IPS DF 19.7 (cell line): ENCODE data around the gene SRI.
"Not testable (repeated sequence)": the region's sequence is repeated elsewhere in the genome, so short reads cannot be mapped to it uniquely, and the experiment has no call there.

Experiments used
- DNase-seq: peaks from one replicate; pipeline ENCODE4 v3.0.0-alpha.2; 2013; ENCODE audit warnings: low read depth, low spot score

Gene SRI

GRCh38 chr7:88219781-88220747 lies at the start of gene SRI:
SRI (minus strand) TSS chr7:88220038; CDS start chr7:88220026, 12 bp downstream.
- no peak for DNase-seq

GRCh38 chr7:88269586-88269985 lies 49.7 kb upstream of the SRI start:
- no peak for DNase-seq

- DNase-seq = no peak
Observed at GRCh38 chr7:88268858-88269257, 49.0 kb upstream of the SRI start.

- no peak for DNase-seq
Observed at GRCh38 chr7:88268051-88268450, 48.2 kb upstream of the SRI start.

GRCh38 chr7:88267421-88267820 lies 47.6 kb upstream of the SRI start:
- no peak for DNase-seq

GRCh38 chr7:88264987-88265386 lies 45.1 kb upstream of the SRI start:
- DNase-seq = not testable (repeated sequence)

GRCh38 chr7:88262562-88262961 lies 42.7 kb upstream of the SRI start:
- DNase-seq = no peak

- DNase-seq = no peak
Observed at GRCh38 chr7:88260719-88261118, 40.9 kb upstream of the SRI start.

GRCh38 chr7:88259656-88260380 lies 40.0 kb upstream of the SRI start:
- no peak for DNase-seq

GRCh38 chr7:88258296-88258695 lies 38.5 kb upstream of the SRI start:
- not testable (repeated sequence) for DNase-seq

- DNase-seq = no peak
Observed at GRCh38 chr7:88256906-88257305, 37.1 kb upstream of the SRI start.

GRCh38 chr7:88254721-88255424 lies 35.0 kb upstream of the SRI start:
- DNase-seq = no peak

GRCh38 chr7:88253640-88254039 lies 33.8 kb upstream of the SRI start:
- DNase-seq = no peak

GRCh38 chr7:88244258-88244657 lies 24.4 kb upstream of the SRI start:
- DNase-seq = no peak

GRCh38 chr7:88243345-88243909 lies 23.6 kb upstream of the SRI start:
- peak; percentile 33 for DNase-seq

GRCh38 chr7:88239852-88240251 lies 20.0 kb upstream of the SRI start:
- DNase-seq = no peak

- no peak for DNase-seq
Observed at GRCh38 chr7:88233828-88234227, 14.0 kb upstream of the SRI start.

GRCh38 chr7:88230646-88231045 lies 10.8 kb upstream of the SRI start:
- DNase-seq = no peak

GRCh38 chr7:88229302-88229995 lies 9.6 kb upstream of the SRI start:
- DNase-seq = no peak

- DNase-seq = no peak
Observed at GRCh38 chr7:88226886-88227516, 7.2 kb upstream of the SRI start.

GRCh38 chr7:88226201-88226600 lies 6.4 kb upstream of the SRI start:
- no peak for DNase-seq
